AG09309 (cell line): ENCODE data around the gene RPUSD3.
"Not testable (repeated sequence)": the region's sequence is repeated elsewhere in the genome, so short reads cannot be mapped to it uniquely, and the experiment has no call there.

Source experiments
- DNase-seq: peaks from one replicate; pipeline ENCODE4 v3.0.0-alpha.2; 2010; ENCODE audit warnings: low read depth
- H3K4me3 ChIP-seq: 2 replicates; pipeline ENCODE4 v1.5.1; 2011; ENCODE audit warnings: mild to moderate bottlenecking, low read depth, low read length, moderate library complexity; ENCODE audit not compliant: control insufficient read depth
- CTCF ChIP-seq: IDR thresholded peaks from 2 replicates; pipeline ENCODE4 v1.5.1; 2011; ENCODE audit warnings: mild to moderate bottlenecking, low read depth, low read length, inconsistent platforms; ENCODE audit not compliant: insufficient read depth, control insufficient read depth; ENCODE audit errors: missing control alignments

Gene RPUSD3

GRCh38 chr3:9876991-9877390, 33.2 kb upstream of the RPUSD3 start:
- DNase-seq: no peak
- TF ChIP-seq CTCF: no peak
- H3K4me3 ChIP-seq: no peak overlapping the region

- not testable (repeated sequence) for DNase-seq, H3K4me3 ChIP-seq
These were observed 32.4 kb upstream of the RPUSD3 start for GRCh38 chr3:9876255-9876654.

GRCh38 chr3:9875448-9875847, 31.6 kb upstream of the RPUSD3 start:
- no peak for DNase-seq
- no peak for TF ChIP-seq CTCF
- no peak overlapping the region for H3K4me3 ChIP-seq

GRCh38 chr3:9872067-9872466, 28.3 kb upstream of the RPUSD3 start:
- DNase-seq, H3K4me3 ChIP-seq: not testable (repeated sequence)

- peak; percentile 37 for DNase-seq
- no peak overlapping the region for H3K4me3 ChIP-seq
- TF ChIP-seq CTCF: no peak
These were observed 27.2 kb upstream of the RPUSD3 start for GRCh38 chr3:9870978-9871377.

- DNase-seq: no peak
- no peak for TF ChIP-seq CTCF
- no peak overlapping the region for H3K4me3 ChIP-seq
These were observed 26.1 kb upstream of the RPUSD3 start for GRCh38 chr3:9869955-9870354.

GRCh38 chr3:9867106-9867505, 23.3 kb upstream of the RPUSD3 start:
- H3K4me3 ChIP-seq: no peak overlapping the region
- DNase-seq: no peak
- TF ChIP-seq CTCF: no peak

GRCh38 chr3:9866639-9867038, 22.8 kb upstream of the RPUSD3 start:
- TF ChIP-seq CTCF: no peak
- no peak for DNase-seq
- no peak overlapping the region for H3K4me3 ChIP-seq

- H3K4me3 ChIP-seq, DNase-seq: not testable (repeated sequence)
These were observed 21.4 kb upstream of the RPUSD3 start for GRCh38 chr3:9865125-9865637.
